Transverse colon (tissue), 4 donors: ENCODE measurements around the gene RPS6KA2.

Source experiments
- EP300 ChIP-seq: sonication (generic); formaldehyde crosslinking; IDR thresholded peaks from one replicate; pipeline ENCODE4 v1.6.1; 2017; ENCODE audit warnings: antibody characterized with exemption, low read depth
- POLR2AphosphoS5 ChIP-seq, 3 donors: sonication (generic); formaldehyde crosslinking; IDR thresholded peaks; one replicate each; pipeline ENCODE4 v1.6.1; 2016; ENCODE audit warnings: antibody characterized with exemption in 3 of 3
- TF ChIP-seq, protein P1 (sequence below), 5 experiments: fragments of 200-600 bp in 3 of 5; fragments of 450-650 bp in 2 of 5; sonication (generic) in 3 of 5; IDR thresholded peaks; 1 replicate in 2 of 5; 2 replicates in 3 of 5; pipeline ENCODE4 v1.5.1; 2016 to 2017; ENCODE audit warnings: antibody characterized with exemption in 5 of 5, inconsistent platforms in 3 of 5, mild to moderate bottlenecking in 2 of 5, moderate library complexity in 1 of 5

DNA sequence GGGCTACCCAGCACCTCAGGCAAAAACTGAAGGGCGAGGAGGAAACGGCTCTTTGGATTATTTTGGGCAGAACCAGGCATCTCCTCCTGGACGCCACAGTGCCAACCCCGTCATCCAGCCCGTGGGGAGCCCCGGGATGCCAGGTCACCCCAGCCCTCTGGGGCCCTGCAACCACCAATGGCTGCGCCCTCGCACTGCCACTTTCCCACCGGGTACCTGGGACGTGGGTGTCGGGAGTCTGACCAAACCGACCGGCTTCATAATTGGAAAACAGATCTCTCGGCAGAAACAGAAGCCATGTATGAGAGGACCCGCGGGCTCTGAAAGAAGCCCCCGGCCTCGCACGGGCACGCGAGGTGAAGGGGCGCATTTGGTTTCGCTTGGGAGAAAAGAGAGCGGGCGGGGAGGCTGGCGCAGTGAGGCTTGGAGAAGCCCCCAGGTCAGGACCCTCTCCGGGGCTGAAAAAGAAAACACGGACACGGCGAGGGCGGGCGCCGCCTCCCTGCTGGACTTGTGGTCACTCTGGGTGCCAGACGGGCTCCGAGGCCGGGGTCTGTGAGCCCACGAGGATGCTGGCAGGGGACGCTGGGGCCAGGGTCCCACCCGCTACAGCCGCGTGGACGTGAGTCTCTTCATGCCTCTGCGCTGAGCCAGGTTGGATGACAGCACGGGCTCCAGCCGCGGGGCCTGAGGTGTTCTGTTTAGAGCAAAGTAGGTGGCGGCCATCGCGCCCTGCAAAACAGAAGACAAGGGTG, 214.7 kb downstream of the RPS6KA2 start:
- TF ChIP-seq, protein P1, sequence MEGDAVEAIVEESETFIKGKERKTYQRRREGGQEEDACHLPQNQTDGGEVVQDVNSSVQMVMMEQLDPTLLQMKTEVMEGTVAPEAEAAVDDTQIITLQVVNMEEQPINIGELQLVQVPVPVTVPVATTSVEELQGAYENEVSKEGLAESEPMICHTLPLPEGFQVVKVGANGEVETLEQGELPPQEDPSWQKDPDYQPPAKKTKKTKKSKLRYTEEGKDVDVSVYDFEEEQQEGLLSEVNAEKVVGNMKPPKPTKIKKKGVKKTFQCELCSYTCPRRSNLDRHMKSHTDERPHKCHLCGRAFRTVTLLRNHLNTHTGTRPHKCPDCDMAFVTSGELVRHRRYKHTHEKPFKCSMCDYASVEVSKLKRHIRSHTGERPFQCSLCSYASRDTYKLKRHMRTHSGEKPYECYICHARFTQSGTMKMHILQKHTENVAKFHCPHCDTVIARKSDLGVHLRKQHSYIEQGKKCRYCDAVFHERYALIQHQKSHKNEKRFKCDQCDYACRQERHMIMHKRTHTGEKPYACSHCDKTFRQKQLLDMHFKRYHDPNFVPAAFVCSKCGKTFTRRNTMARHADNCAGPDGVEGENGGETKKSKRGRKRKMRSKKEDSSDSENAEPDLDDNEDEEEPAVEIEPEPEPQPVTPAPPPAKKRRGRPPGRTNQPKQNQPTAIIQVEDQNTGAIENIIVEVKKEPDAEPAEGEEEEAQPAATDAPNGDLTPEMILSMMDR (IDR thresholded peaks at IDR 0.05) = no peak
- TF ChIP-seq POLR2AphosphoS5 (IDR thresholded peaks at IDR 0.05) (no peak), EP300 (no peak)
